ENCODE results near the gene PRKCB.
"Not testable (repeated sequence)": the region's sequence is repeated elsewhere in the genome, so short reads cannot be mapped to it uniquely, and the experiment has no call there.

The PRKCB gene

GRCh38 chr16:24013054-24013636 lies 177.4 kb downstream of the PRKCB start:
- DNase-seq, result no peak

DNA sequence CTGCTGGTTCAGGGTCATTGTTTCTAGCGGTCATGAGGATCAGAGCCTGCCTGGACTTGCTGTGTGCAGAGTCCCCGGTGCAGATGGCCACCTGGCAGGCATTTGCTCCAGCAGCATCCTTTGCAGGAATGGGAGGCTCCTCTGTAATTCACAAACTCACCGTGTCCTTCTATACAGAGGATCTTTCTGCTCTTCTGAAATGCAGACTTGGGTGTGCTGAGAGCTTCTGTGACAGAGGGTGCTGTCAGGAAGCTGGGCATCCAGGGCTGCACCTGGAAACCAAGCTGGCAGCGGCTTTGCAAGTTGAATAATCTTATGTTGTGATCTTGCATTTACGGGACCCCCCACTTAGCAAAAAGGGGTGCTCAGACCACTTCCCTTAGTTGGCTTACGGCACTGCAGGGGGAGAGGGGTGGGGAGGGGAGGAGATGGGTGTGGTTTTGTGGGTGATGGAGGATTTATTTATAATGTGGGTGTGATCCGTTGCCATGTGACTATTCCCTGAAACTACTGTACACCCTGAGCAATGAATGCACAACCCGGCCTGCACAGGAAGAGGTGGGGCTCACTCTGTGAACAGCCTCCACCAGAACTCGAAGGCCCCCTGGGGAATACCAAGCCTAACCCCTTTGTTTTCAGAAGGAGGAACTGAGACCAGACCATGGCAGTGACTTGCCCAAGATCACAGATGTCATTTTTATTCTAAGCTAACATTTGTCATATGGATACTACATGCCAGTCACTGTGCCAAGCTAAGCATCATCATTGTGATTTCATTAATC lies 178.3 kb downstream of the PRKCB start:
- DNase-seq, result peak; percentile 63

DNA sequence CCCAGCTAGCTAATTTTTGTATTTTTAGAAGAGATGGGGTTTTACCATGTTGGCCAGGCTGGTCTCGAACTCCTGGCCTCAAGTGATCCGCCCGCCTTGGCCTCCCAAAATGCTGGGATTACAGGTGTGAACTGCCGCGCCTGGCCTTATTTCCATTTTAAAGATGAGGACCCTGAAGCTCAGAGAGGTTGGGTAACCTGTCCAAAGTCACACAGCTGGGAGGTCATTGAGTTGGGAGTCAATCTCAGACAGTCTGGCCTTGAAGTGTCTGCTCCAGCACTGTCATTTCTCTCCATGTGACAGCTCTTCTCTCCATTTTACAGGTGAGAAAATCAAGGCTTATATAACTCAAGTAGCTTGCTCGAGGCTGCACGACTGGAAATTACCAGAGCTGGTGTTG lies 179.2 kb downstream of the PRKCB start:
- not testable (repeated sequence) for DNase-seq

- DNase-seq, result no peak
Observed at GRCh38 chr16:24015923-24016322, 180.1 kb downstream of the PRKCB start.

DNA sequence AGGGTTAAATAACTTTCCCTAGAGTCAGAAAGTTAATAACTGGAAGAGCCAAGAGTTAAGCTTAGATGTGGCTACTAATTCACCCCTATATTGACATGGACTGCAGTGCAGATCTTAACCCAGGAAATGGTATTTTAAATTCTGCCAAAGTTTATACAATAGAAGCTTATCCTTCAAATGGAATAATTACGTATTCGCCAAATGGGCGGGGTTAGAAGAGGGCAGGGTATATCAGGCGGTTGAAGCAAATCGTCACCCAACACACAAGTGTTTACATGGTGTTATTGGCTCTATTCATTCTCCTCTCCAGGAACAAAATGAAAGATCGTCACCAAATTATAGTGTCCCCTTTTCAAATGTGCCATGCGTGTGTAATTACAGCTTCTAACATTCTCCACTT lies 182.7 kb downstream of the PRKCB start:
- no peak for DNase-seq

GRCh38 chr16:24022797-24023196 lies 187.0 kb downstream of the PRKCB start:
- no peak for DNase-seq

GRCh38 chr16:24023621-24024020 lies 187.8 kb downstream of the PRKCB start:
- DNase-seq, result no peak

DNA sequence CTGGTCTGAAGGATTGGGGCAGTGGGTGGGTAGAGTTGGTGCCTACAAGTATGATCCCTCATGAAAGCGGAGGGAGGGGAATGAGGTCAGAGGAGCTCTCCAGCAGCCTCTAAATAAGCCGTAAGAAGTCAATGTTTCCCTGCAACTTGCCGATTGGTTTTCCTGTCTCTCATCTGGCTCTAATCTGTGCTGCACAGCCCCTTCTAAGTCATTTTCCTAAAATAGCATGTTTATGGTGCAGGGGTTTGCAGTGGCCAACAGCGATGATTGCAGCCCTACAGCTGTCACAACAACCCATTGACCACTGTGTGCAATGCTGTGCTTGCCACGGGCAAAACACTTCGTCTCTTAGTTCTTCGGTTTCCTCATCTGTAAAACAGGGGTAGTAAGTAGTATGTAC lies 189.2 kb downstream of the PRKCB start:
- DNase-seq, result no peak

DNA sequence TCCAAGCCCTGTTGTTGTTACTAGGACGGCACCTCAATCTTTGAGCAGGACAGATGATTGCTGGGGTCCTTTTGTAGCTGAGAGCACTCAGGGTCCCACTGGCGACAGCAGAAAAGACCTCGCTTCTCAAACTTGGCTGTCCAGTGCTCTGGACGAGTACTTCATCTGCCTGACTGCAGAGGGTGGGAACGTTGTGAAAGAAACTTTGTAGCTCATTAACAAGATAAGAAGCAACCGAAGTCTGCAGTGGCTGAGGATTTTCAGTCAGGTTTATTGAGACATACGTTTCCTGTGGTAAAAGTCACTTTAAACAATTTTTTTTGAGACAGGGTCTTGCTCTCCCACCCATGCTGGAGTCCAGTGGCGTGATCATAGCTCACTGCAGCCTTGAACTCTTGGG lies 191.7 kb downstream of the PRKCB start:
- no peak for DNase-seq

GRCh38 chr16:24029841-24030240 lies 194.1 kb downstream of the PRKCB start:
- DNase-seq, result not testable (repeated sequence)

DNA sequence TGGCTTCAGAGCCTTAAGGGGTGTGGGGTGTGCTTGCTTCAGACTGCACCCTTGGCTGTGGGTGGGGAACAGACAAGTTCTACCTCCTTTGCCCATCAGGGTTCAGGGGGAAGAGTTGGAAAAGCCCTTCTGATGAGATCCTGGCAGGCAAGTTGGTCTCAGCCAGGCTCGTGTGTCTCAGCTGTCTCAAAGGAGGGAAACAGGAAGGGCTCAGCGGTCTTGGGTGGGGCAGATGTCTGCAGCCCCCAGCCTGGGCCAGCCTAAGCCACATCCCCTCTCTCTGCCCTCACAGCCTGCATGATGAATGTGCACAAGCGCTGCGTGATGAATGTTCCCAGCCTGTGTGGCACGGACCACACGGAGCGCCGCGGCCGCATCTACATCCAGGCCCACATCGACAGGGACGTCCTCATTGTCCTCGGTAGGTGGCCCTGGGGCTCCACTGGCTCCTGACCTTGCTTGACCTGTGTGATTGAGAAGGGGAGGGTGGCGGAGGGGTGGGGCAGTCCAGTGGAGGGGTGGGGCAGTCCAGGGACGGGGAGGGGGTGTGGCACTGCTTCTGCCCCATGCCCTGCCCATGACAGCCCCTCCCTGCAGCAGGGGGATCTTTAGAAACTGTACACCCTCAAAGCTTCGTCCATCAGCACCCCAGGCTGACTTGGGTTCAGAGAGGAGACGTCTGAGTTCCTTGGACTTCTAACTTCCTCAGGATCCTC lies 199.5 kb downstream of the PRKCB start:
- DNase-seq, result peak; percentile 34

GRCh38 chr16:24036038-24036543 lies 200.3 kb downstream of the PRKCB start:
- DNase-seq, result no peak

DNA sequence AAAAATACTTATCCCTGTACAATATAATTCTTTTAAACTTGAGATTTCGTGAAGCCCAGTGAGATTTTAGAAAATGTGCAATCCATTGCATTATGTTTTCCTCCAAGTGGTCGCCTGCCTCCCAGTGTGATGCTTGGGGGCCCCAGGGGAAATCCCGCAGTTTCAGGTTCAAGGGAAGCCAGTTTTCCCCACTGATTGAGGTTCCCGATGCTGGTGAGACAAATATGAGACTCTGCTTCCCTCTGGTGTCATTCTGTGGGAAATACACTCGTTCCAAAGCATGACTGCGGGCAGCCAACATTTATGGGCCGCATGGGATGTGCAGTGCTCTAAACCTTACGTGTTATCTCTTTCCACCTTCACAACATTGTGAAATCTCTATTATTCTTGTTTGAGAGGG lies 200.8 kb downstream of the PRKCB start:
- peak; percentile 51 for DNase-seq

DNA sequence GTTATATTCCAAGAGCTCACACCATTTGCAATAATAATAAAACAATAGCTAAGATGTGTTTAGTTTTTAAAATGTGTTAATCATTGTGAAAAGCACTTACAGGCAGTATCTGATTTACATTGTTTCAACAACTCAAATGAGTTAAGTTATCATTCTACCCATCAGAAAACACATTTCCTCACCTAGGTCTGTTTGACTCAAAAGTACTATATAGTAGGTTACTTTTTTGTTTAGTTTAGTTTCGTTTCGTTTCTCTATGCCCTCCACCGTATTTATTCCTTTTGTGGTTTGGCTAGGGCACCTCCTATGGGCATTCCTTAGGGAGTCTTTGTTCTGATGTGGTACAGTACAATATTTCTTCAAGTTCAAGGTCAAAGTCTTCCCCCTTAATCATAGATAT lies 201.6 kb downstream of the PRKCB start:
- no peak for DNase-seq

DNA sequence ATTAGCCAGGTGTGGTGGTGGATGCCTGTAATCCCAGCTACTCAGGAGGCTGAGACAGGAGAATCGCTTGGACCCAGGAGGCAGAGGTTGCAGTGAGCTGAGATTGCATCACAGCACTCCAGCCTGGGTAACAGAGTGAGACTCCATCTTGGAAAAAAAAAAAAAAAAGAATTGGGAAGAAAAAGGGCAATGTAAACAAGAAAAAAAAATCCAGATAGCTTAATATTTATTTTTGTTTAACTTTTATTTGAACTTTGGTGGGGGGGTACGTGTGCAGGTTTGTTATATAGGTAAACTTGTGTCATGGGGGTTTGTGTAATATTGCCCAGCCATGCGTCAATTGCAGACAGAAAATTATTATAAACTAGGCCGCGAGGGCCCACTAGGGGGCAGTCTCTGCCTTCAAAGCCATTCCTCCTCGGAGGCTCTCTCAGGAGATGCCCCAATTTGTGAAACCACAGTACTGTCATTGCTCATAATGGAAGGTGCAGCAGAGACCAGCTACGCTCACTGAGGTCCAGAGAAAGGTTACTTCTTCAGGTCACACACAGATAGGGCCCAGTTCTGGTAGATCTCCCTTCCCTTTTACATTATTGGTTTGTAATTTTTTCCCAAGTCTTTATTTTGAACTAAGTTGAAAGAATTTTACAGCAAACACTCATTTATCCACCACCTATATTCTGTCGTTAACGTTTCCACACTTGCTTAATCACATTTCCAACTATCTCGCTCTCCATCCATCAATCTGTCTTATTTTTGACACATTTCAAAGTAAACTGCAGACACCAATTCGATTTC lies 206.2 kb downstream of the PRKCB start:
- peak; percentile 91 for DNase-seq

DNA sequence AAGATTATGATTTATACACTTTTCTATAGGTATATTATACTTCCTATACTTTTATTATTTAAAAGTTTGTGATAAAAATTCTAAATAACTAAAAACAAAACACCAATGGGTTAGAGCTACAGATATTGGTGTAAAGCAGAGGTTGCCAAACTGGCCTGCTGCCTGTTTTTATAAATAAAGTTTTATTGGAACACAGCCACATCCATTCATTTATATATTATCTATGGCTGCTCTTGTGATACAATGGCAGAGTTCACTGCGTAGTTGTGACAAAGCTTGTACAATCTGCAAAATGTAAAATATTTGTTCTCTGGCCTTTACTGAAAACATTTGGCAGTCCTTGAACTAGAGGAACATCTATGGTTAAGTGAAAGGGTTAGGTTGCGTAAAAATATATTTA lies 208.7 kb downstream of the PRKCB start:
- DNase-seq, result no peak

DNA sequence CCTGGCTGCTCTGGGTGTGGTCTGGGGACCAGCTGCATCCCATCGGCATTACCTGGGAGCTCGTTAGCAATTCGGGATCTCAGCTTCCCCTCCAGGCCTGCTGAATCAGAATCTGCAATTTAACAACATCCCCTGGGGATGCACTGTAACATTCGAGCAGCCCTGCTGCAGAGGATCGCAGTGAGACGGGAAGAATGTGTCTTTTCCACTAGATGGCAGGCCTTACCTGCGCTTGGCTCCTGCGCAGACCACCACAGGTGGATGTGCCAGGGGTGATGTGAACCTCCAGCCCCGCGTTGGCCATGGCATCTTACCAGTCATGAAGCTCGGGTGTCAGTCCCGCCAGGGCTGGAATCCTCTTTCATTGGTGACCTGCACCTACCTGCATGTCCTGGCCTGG lies 209.9 kb downstream of the PRKCB start:
- no peak for DNase-seq

- DNase-seq, result no peak
Observed at GRCh38 chr16:24046442-24046841, 210.7 kb downstream of the PRKCB start.

- no peak for DNase-seq
Observed at GRCh38 chr16:24049113-24049512, 213.3 kb downstream of the PRKCB start.

- no peak for DNase-seq
Observed at GRCh38 chr16:24051125-24051524, 215.3 kb downstream of the PRKCB start.

DNA sequence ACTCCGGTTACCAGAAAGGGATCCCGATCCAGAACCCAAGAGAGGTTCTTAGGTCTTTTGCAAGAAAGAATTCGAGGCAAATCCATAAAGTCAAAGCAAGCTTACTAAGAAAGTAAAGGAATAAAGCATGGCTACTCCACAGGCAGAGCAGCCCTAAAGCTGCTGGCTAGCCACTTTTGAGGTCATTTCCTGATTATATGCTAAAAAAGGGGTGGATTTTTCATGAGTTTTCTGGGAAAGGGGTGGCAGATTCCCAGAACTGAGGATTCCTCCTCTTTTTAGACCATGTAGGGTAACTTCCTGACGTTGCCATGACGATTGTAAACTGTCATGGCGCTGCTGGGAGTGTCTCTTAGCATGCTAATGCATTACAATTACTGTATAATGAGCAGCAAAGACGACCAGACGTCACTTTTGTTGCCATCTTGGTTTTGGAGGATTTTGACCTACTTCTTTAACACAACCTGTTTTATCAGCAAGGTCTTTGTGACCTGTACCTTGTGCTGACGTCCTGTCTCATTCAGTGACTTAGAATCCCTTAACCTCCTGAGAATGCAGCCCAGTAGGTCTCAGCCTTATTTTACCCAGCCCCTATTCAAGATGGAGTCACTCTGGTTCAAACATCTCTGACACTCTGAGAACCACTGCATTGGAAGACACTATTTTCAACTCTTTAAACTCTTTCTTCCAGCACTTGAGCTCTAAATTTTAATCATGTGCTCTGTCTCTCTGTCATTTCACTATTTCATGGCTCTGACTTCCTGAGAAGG lies 216.7 kb downstream of the PRKCB start:
- no peak for DNase-seq
